ENCODE measurements around the gene FKBP11. TPM values are rescaled to one million over a fixed set of nuclear protein-coding genes. Genes with fewer than 3 reads are reported as not detected.

Gene FKBP11
- total and polyA plus RNA-seq, 2 of the 13 experiments (the other 11 are each of a cell fraction or from before 2014, with no cell fraction given): 15.5 to 19.4 TPM

- DNase-seq (ENCODE audit: low spot score): no peak
- no TSS peak for BruUV-seq (replicated peaks)
- H3K36me3 ChIP-seq (replicated peaks in 1 of 2; ENCODE audit: control insufficient read depth in 1 of 2, insufficient read depth in 2 of 2, low read length in 2 of 2): no peaks in the 10 kb centered on the region
- FAIRE-seq: no peak
- ATAC-seq: peak; percentile 49
- H2AFZ ChIP-seq (ENCODE audit: low read length): no peak overlapping the region
- in situ Hi-C loops (cut with HindIII; ENCODE audit: extremely low pct_ligation_motif_present, low pct_unique_long_range_greater_than_20kb) (no loop called here), intact Hi-C loops (cut with micrococcal nuclease; ENCODE audit: unreplicated experiment) (no loop called here)
- H3K4me1 ChIP-seq (ENCODE audit: insufficient read depth, low read length): peaks cover 20% of the 10 kb centered on the region
- H4K20me1 ChIP-seq (ENCODE audit: insufficient read depth, low read length): no peaks in the 10 kb centered on the region
- no peak overlapping the region for H3K27ac ChIP-seq (ENCODE audit: extremely low read length, insufficient read depth, low read length)
- H3K9ac ChIP-seq (ENCODE audit: insufficient read depth, low read depth, low read length): no peak overlapping the region
- no peak for TF ChIP-seq ZNF720 (CRISPR knock-in tag; IDR thresholded peaks at IDR 0.05)
- TF ChIP-seq STAG1 (CRISPR knock-in tag; IDR thresholded peaks at IDR 0.05): peak; percentile 29; the same call in 1 of the 2 replicates
- TF ChIP-seq CTCF (CRISPR knock-in tag; IDR thresholded peaks at IDR 0.05): peak; percentile 45
- no peak for TF ChIP-seq LBX2 (CRISPR knock-in tag; IDR thresholded peaks at IDR 0.05; ENCODE audit: borderline replicate concordance)
- TF ChIP-seq SMC3 (IDR thresholded peaks at IDR 0.05; ENCODE audit: low read length): peak; percentile 17; the same call in 1 of the 2 replicates
- TF ChIP-seq ZNF589 (CRISPR knock-in tag; conservative IDR thresholded peaks at IDR 0.05): no peak
- H3K9me3 ChIP-seq (ENCODE audit: low read length): no peaks in the 10 kb centered on the region
- CTCF ChIA-PET (ENCODE audit: low intra/inter-chr PET ratio, low total read pairs): interaction anchor here (1.2 kb wide), 1 partner anchor 22 kb away, joined by 3 read pairs; no protein-coding TSS in a partner anchor
- no peaks in the 10 kb centered on the region for H3K79me2 ChIP-seq (ENCODE audit: insufficient read depth, low read length)
- POLR2A ChIA-PET: no interaction called here
- no peak overlapping the region for H3K4me3 ChIP-seq (replicated peaks in 1 of 3; ENCODE audit: insufficient read depth in 1 of 3, low read depth in 2 of 3, low read length in 3 of 3)
- no peak overlapping the region for H3K4me2 ChIP-seq (ENCODE audit: low read depth, low read length)
- peaks cover 2 to 55% of the 10 kb centered on the region in 2 experiments for H3K27me3 ChIP-seq (ENCODE audit: control insufficient read depth in 1 of 2, insufficient read depth in 2 of 2, low read length in 2 of 2)
Observed at GRCh38 chr12:48965298-48965838, 40.1 kb upstream of the FKBP11 start.

GRCh38 chr12:48961801-48962200, 36.5 kb upstream of the FKBP11 start:
- H3K27ac ChIP-seq (ENCODE audit: extremely low read length, insufficient read depth, low read length): no peak overlapping the region
- peaks cover 16% of the 10 kb centered on the region for H3K4me1 ChIP-seq (ENCODE audit: insufficient read depth, low read length)
- ChIA-PET POLR2A (no interaction called here), CTCF (ENCODE audit: low intra/inter-chr PET ratio, low total read pairs) (no interaction called here)
- no peak overlapping the region for H2AFZ ChIP-seq (ENCODE audit: low read length)
- H4K20me1 ChIP-seq (ENCODE audit: insufficient read depth, low read length): no peaks in the 10 kb centered on the region
- H3K79me2 ChIP-seq (ENCODE audit: insufficient read depth, low read length): peaks cover under 1% of the 10 kb centered on the region
- H3K9ac ChIP-seq (ENCODE audit: insufficient read depth, low read depth, low read length): no peak overlapping the region
- intact Hi-C loops (cut with micrococcal nuclease; ENCODE audit: unreplicated experiment) (no loop called here), in situ Hi-C loops (cut with HindIII; ENCODE audit: extremely low pct_ligation_motif_present, low pct_unique_long_range_greater_than_20kb) (no loop called here)
- H3K36me3 ChIP-seq (replicated peaks in 1 of 2; ENCODE audit: control insufficient read depth in 1 of 2, insufficient read depth in 2 of 2, low read length in 2 of 2): no peaks in the 10 kb centered on the region
- FAIRE-seq: no peak
- no peak for DNase-seq (ENCODE audit: low spot score)
- no peak overlapping the region for H3K4me2 ChIP-seq (ENCODE audit: low read depth, low read length)
- H3K27me3 ChIP-seq (ENCODE audit: control insufficient read depth in 1 of 2, insufficient read depth in 2 of 2, low read length in 2 of 2): peaks cover 0 to 25% of the 10 kb centered on the region in 2 experiments; a peak in 3 of 5 replicates
- H3K9me3 ChIP-seq (ENCODE audit: low read length): no peaks in the 10 kb centered on the region
- no TSS peak for BruUV-seq (replicated peaks)
- no peak overlapping the region for H3K4me3 ChIP-seq (replicated peaks in 1 of 3; ENCODE audit: insufficient read depth in 1 of 3, low read depth in 2 of 3, low read length in 3 of 3)
- no peak for ATAC-seq
- no peak for TF ChIP-seq NFKBIZ (CRISPR knock-in tag; IDR thresholded peaks at IDR 0.05)
- no peak for TF ChIP-seq ZSCAN21 (CRISPR knock-in tag; IDR thresholded peaks at IDR 0.05; ENCODE audit: borderline replicate concordance)
- TF ChIP-seq ZNF160 (CRISPR knock-in tag; IDR thresholded peaks at IDR 0.05): no peak
- TF ChIP-seq AKNA (CRISPR knock-in tag; IDR thresholded peaks at IDR 0.05; ENCODE audit: borderline replicate concordance): no peak
- no peak for TF ChIP-seq SMAD3 (CRISPR knock-in tag; IDR thresholded peaks at IDR 0.05)
- TF ChIP-seq MED1 (CRISPR knock-in tag; IDR thresholded peaks at IDR 0.05): no peak
